ENCODE measurements around the gene RELN.
A peak's percentile ranks its signal among the peaks of the same experiment; 100 is the strongest.

RELN gene

DNA sequence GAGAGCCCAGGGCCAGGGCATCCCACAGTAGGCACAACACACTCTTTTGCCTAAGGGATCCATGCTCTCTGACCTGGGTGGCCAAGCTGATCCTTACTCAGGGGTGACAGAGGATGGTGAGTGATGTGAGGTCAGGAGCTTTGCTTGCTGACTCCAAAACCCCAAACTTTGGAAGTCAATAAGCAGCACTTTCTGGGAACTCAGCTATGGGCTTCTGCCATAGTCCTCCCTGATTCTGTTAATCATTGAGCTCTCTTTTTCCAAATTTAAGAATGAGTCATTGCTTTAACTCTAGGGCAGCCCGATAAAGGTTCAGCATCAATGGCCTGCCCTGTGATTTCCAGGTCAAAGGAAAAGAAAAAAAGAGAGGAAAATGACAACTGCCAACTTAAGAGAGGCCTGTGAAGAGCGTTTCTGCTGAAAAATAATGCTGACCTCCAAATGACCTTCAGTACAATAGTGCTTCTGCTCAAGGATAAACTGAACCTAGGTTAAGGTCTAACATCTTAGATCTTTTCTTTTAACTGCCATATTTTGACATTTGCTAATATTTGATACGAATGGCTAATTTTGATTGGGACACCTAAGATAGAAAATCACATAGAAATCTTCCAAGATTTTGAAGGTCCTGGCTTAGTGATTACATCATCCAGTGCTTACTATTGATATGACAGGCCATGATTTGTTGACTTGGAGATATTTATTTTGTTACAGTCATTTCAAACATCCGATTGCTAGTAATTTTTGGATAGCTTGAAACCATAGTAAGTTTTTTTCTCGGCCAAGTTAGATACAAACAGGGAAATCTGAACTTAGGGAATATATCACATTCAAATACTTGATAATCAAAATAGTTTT lies 20.8 kb upstream of the RELN start:
- ATAC-seq (replicated peaks; ENCODE audit: extremely low read depth, poor library complexity, severe bottlenecking) (no peak), DNase-seq (ENCODE audit: low spot score in 2 of 2) (no peak)
- H3K4me3 Mint-ChIP-seq: no peak overlapping the region
- no peak overlapping the region for H3K27ac Mint-ChIP-seq (ENCODE audit: low read depth)
- H3K4me1 Mint-ChIP-seq: no peaks in the 10 kb centered on the region
- H3K9me3 Mint-ChIP-seq: peaks cover 1% of the 10 kb centered on the region
- H3K27me3 Mint-ChIP-seq: peaks cover 26% of the 10 kb centered on the region
- H3K36me3 Mint-ChIP-seq (ENCODE audit: insufficient read depth): no peaks in the 10 kb centered on the region

DNA sequence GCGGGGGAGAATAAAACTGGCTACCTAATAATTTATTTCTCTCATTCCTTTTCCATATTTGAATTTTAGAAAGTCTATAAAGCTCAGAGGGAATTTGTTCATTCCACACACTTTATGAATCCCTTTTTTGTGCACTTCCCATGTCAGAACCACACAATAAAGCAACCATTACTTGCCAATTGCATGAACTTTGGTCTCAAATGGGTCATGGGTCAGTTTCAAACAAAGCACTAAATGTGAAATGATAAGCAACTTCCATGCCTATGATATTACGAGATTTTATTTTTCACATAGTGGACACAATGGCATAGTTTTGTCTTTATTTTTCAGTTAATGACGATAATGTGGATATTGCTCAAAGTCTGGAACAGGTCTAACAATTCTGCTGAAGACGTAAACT lies 18.6 kb upstream of the RELN start:
- no peak for ATAC-seq (replicated peaks; ENCODE audit: extremely low read depth, poor library complexity, severe bottlenecking)

DNA sequence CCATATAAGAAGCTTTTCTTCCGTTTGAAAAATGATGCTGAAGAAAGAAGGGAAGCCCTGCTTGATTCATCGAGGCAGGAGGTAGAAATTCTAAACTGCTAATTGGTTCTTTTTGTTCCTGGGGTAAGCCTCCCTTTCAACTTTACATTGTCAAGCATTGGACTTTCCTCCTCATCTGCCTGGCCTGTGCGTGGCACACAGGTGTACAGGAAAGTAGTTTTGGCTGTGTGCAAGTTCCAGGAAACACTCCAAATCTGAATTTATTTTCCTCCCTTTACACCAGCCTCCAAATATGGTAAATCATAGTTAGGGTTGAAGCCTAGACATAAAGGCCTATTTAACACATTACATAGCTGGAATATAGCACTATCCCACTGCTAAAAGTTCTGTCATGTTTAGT lies 18.2 kb upstream of the RELN start:
- DNase-seq (ENCODE audit: low spot score in 2 of 2): no peak
- no peak for ATAC-seq (replicated peaks; ENCODE audit: extremely low read depth, poor library complexity, severe bottlenecking)
- H3K36me3 Mint-ChIP-seq (ENCODE audit: insufficient read depth): no peaks in the 10 kb centered on the region
- no peak overlapping the region for H3K4me3 Mint-ChIP-seq
- H3K27me3 Mint-ChIP-seq: peaks cover 35% of the 10 kb centered on the region
- H3K27ac Mint-ChIP-seq (ENCODE audit: low read depth): no peak overlapping the region
- H3K4me1 Mint-ChIP-seq: no peaks in the 10 kb centered on the region
- H3K9me3 Mint-ChIP-seq: peaks cover 5% of the 10 kb centered on the region

More for the DNA sequence above, 18.6 kb upstream of the RELN start:
- Mint-ChIP-seq H3K36me3 (ENCODE audit: insufficient read depth) (no peaks in the 10 kb centered on the region), H3K27me3 (peaks cover 30% of the 10 kb centered on the region), H3K9me3 (peaks cover 5% of the 10 kb centered on the region), H3K4me1 (no peaks in the 10 kb centered on the region), H3K27ac (ENCODE audit: low read depth) (no peak overlapping the region), H3K4me3 (no peak overlapping the region)
- DNase-seq (ENCODE audit: low spot score in 2 of 2): no peak

DNA sequence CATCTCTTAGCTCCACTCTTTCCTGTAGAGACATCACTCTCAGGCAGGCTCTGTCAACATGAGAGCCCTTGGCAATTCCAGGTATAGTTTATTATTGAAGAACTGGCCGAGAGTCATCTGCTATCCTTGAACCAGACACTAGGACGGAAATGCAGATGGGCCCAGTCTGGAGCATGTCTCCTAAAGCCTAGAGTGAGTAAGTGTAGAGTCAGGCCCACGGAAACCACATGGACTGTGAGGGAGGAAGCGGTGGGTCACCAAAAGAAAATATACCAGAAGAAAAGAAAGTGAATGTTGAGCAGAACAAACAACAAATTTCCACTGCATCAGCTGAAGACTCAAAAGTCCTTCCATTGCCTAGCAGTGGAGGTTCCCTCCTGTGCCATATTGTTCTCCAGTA lies 15.7 kb upstream of the RELN start:
- peaks cover 5% of the 10 kb centered on the region for H3K9me3 Mint-ChIP-seq
- peaks cover 17% of the 10 kb centered on the region for H3K27me3 Mint-ChIP-seq
- no peak overlapping the region for H3K4me3 Mint-ChIP-seq
- no peaks in the 10 kb centered on the region for H3K36me3 Mint-ChIP-seq (ENCODE audit: insufficient read depth)
- no peaks in the 10 kb centered on the region for H3K4me1 Mint-ChIP-seq
- ATAC-seq (replicated peaks; ENCODE audit: extremely low read depth, poor library complexity, severe bottlenecking): no peak
- DNase-seq (ENCODE audit: low spot score in 2 of 2): no peak
- no peak overlapping the region for H3K27ac Mint-ChIP-seq (ENCODE audit: low read depth)

DNA sequence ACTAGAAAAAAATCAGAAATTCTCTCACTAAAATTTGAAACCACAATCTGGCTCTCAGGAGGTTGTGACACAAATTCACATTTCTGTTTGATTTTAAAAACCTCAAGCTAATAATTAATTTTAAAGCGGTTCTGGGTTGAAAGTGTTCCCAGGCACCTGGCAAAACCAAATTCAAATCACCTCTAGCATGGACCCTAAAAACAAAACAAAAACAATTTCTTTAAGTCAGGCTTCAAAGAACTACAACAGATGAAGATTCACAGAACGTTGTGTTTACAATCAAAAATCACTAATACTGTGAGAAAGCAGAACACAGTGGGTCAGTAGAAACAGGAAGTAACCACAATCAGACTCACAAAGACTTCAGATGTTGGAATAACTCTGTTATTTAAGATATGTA lies 7.2 kb upstream of the RELN start:
- ATAC-seq (replicated peaks; ENCODE audit: extremely low read depth, poor library complexity, severe bottlenecking) (no peak), DNase-seq (ENCODE audit: low spot score in 2 of 2) (no peak)
- Mint-ChIP-seq H3K27ac (ENCODE audit: low read depth) (no peak overlapping the region), H3K36me3 (ENCODE audit: insufficient read depth) (no peaks in the 10 kb centered on the region), H3K4me1 (no peaks in the 10 kb centered on the region), H3K4me3 (no peak overlapping the region), H3K27me3 (no peaks in the 10 kb centered on the region), H3K9me3 (no peaks in the 10 kb centered on the region)

DNA sequence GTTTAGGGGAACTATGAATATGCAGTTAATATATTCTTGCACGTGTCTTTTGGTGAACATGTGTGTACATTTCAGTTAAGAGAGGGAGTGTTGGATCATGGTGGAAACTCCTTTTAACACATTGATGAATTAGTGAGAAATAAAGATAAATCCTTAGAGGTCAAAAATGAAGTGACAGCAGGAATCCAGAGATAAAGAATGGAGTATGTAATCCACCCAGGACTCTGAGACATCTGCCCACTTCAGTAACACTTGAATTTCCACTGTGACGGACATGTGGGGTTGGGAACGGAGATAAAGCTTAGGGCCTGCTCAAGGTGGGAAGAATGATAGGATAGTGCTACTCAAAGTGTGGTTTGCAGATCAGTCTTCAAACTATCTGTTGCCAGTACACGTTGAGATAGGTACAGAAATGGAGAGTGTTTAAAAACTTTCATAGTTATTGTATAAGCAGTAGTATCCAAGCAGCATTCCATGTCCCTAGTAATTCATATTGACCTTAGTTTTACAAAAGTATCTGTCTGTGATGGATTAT lies 6.6 kb upstream of the RELN start:
- no peaks in the 10 kb centered on the region for H3K9me3 Mint-ChIP-seq
- no peak for ATAC-seq (replicated peaks; ENCODE audit: extremely low read depth, poor library complexity, severe bottlenecking)
- no peaks in the 10 kb centered on the region for H3K4me1 Mint-ChIP-seq
- H3K27ac Mint-ChIP-seq (ENCODE audit: low read depth): no peak overlapping the region
- H3K4me3 Mint-ChIP-seq: no peak overlapping the region
- DNase-seq (ENCODE audit: low spot score in 2 of 2): no peak
- H3K36me3 Mint-ChIP-seq (ENCODE audit: insufficient read depth): no peaks in the 10 kb centered on the region
- H3K27me3 Mint-ChIP-seq: no peaks in the 10 kb centered on the region

DNA sequence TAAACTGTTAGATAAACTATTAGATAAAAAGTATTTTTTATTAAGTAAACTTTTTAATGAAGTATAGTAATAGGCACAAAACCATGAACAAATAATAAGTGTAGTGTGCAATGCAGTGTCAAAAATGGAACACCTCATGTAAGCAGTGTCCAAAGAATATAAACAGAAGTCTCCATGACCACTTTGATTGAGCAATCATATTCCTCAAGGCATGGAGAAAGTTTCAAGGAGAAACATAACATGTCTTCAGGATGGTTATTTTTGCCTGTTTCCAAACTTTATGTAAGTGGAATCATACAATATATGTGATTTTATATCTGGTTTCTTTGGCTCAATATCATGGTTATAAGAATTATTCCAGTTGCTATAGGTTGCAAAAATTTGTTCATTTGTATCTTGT lies 6.1 kb upstream of the RELN start:
- Mint-ChIP-seq H3K4me1 (peaks cover under 1% of the 10 kb centered on the region), H3K36me3 (ENCODE audit: insufficient read depth) (no peaks in the 10 kb centered on the region), H3K27ac (ENCODE audit: low read depth) (no peak overlapping the region), H3K27me3 (peaks cover 4% of the 10 kb centered on the region), H3K4me3 (no peak overlapping the region), H3K9me3 (no peaks in the 10 kb centered on the region)
- DNase-seq (ENCODE audit: low spot score in 2 of 2) (no peak), ATAC-seq (replicated peaks; ENCODE audit: extremely low read depth, poor library complexity, severe bottlenecking) (no peak)

DNA sequence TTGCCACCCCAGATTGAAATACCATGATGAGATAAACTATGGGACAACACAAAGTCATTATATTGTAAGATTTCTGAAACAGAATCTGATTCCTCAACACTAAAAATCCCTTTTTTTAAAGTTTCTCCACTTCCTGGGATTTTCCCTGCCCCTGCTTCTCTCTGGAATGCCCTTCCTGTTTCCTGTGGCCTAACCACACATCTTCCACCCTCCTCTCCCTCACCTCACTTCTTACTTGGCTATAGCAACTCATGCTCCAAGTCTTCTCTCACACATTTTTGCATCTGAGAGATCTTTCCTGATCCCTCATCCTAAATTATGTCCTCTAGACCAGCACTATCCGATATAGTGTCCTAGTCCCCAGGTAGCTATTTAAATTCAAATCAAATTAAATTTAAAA lies 4.1 kb upstream of the RELN start:
- DNase-seq (ENCODE audit: low spot score in 2 of 2) (no peak), ATAC-seq (replicated peaks; ENCODE audit: extremely low read depth, poor library complexity, severe bottlenecking) (no peak)
- Mint-ChIP-seq H3K4me1 (peaks cover 8% of the 10 kb centered on the region), H3K27ac (ENCODE audit: low read depth) (no peak overlapping the region), H3K27me3 (peaks cover 16% of the 10 kb centered on the region), H3K4me3 (no peak overlapping the region), H3K9me3 (no peaks in the 10 kb centered on the region), H3K36me3 (ENCODE audit: insufficient read depth) (no peaks in the 10 kb centered on the region)

DNA sequence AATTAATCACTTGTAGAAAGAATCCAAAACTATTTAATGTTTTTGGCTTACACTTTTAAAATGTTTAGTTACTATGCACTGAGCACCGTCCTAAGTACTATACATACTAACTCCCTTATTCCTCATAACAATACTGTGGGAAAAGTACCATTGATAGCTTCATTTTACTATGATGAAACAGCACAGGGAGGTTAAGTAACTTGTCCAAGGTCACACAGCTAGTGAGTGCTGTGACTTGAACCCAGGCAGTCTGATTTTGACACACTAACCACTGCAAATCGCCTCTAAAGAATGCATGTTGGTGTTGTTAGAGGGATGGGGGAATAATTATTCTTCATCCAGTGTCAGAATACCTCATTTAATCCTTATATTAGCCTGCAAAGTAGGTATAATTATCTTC lies 1.9 kb upstream of the RELN start:
- ATAC-seq (replicated peaks; ENCODE audit: extremely low read depth, poor library complexity, severe bottlenecking) (no peak), DNase-seq (ENCODE audit: low spot score in 2 of 2) (no peak)
- Mint-ChIP-seq H3K9me3 (no peaks in the 10 kb centered on the region), H3K4me3 (no peak overlapping the region), H3K27me3 (peaks cover 33% of the 10 kb centered on the region), H3K36me3 (ENCODE audit: insufficient read depth) (no peaks in the 10 kb centered on the region), H3K4me1 (peaks cover 10% of the 10 kb centered on the region), H3K27ac (ENCODE audit: low read depth) (no peak overlapping the region)

DNA sequence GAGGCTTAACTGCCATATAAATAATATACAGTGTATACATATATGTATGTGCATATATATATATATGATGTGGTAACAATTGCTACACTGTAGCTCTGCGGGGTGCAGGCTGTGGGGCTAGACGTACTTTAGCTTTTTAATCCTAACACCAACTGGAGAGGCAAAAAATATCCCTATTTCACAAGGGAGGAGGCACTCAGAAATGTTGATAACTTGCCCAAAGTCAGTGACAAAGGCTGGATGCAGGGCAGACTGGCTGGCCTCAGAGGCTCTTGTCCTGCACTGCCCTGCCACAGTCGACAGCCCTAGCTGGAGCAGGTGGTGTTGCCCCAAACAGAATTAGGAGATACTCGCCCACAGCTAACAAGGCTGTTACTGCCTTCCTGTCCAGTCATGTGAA lies 1.5 kb upstream of the RELN start:
- H3K27me3 Mint-ChIP-seq: peaks cover 33% of the 10 kb centered on the region
- H3K36me3 Mint-ChIP-seq (ENCODE audit: insufficient read depth): no peaks in the 10 kb centered on the region
- H3K27ac Mint-ChIP-seq (ENCODE audit: low read depth): no peak overlapping the region
- DNase-seq (ENCODE audit: low spot score in 2 of 2) (no peak), ATAC-seq (replicated peaks; ENCODE audit: extremely low read depth, poor library complexity, severe bottlenecking) (no peak)
- no peak overlapping the region for H3K4me3 Mint-ChIP-seq
- H3K4me1 Mint-ChIP-seq: peaks cover 10% of the 10 kb centered on the region
- H3K9me3 Mint-ChIP-seq: no peaks in the 10 kb centered on the region

DNA sequence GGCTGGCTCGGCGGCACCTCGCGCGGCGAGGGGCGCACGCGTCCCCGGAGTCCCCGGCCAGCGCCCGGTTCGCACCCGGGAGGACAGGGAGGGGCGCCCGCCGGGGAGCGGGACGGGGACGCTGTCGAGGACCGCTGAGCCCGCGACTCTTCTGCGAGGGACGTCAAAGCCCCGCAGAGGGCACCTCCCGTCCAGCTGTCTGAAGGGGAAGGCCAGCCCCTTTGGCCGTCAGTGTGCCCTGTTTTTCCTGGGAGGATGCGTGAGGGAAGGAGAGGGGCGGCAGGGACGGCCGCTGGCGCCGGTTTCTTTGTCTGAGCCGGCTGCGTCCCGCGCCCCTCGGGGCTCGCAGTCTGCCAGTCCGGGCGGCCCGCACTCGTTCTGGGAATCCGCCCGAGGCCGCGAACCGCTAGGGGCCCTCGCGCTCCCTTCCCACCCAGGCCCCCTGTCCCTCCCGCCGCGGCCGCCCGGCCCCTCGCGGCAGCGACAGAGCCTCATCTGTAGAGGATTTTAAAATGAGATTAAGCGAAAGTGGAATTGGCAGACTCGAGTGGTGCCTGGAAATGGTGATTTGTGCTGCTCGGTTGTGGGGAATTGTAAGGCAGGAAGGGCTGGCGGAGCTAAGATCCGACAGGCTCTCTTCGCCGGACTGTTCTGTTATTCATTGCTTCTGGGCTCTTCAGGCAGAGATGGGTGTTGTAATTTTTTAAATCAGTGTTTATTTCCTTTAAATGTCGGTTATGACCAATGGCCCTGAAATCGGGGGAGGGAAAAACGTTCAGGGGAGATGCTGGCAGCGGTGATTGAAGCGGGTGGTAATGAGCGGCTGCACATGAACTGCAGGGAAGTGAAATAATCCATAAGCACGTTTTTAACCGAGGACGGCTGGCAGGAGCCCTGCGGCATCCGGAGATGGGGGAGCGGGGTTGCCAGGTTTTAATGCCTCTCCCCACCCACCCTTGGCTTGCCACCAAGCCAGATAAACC lies 618 bp upstream of the RELN start:
- Mint-ChIP-seq H3K4me3 (peak overlapping the region; percentile 44), H3K4me1 (peaks cover 10% of the 10 kb centered on the region), H3K27me3 (peaks cover 43% of the 10 kb centered on the region), H3K36me3 (ENCODE audit: insufficient read depth) (no peaks in the 10 kb centered on the region), H3K9me3 (no peaks in the 10 kb centered on the region), H3K27ac (ENCODE audit: low read depth) (no peak overlapping the region)
- ATAC-seq (replicated peaks; ENCODE audit: extremely low read depth, poor library complexity, severe bottlenecking): no peak
- no peak for DNase-seq (ENCODE audit: low spot score in 2 of 2)

DNA sequence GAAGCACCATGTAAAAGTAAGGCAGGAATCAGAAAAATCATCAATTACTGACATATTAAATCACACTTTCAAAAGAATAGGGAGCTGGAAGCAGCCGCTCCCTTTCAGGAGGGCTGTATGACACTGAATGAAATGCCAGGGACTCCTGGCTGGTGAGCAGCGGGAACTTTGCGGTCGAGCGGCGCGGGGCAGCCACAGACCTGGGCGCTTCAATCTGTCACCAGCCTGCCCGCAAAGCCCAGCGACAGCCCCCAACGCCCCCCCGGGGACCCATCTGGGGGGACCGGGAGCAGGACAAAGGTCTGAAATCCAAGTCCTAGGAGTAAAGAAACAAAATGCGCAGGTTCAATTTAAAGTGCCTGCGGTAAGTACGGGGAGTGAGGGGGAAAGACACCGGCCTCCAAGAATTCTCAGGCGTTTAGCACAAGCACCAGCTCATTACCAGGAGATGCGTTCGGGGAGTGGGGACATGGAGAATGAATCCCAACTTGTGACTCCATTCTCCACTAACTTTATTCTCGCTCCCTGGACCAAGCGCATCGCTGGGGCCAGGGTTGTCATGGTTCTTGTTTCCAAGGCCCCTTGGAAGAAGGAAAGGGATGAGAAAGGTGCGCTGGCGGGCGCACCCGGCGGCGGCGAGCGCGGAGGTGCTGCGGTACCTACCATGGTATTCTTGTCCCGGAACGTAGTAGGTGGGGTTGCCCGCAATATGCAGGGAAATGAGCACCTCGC lies 824 bp downstream of the RELN start:
- Mint-ChIP-seq H3K9me3 (no peaks in the 10 kb centered on the region), H3K27me3 (peaks cover 46% of the 10 kb centered on the region)
- ATAC-seq (replicated peaks; ENCODE audit: extremely low read depth, poor library complexity, severe bottlenecking): no peak

More for the DNA sequence above, 824 bp downstream of the RELN start:
- H3K4me3 Mint-ChIP-seq: peak overlapping the region; percentile 57
- H3K4me1 Mint-ChIP-seq: peaks cover 10% of the 10 kb centered on the region
- no peak for DNase-seq (ENCODE audit: low spot score in 2 of 2)
- no peak overlapping the region for H3K27ac Mint-ChIP-seq (ENCODE audit: low read depth)
- H3K36me3 Mint-ChIP-seq (ENCODE audit: insufficient read depth): no peaks in the 10 kb centered on the region
